HG02970 (cell line): ENCODE results near the gene RAB9A.
"Not testable (repeated sequence)": the region's sequence is repeated elsewhere in the genome, so short reads cannot be mapped to it uniquely, and the experiment has no call there.

Source experiments
- ATAC-seq: cut with Tn5 transposase; IDR thresholded peaks from one replicate; pipeline ENCODE4 v1.9.1; 2021; ENCODE audit warnings: mild to moderate bottlenecking, moderate library complexity, moderate number of reproducible peaks; ENCODE audit not compliant: unreplicated experiment, low FRiP score

Gene RAB9A

DNA sequence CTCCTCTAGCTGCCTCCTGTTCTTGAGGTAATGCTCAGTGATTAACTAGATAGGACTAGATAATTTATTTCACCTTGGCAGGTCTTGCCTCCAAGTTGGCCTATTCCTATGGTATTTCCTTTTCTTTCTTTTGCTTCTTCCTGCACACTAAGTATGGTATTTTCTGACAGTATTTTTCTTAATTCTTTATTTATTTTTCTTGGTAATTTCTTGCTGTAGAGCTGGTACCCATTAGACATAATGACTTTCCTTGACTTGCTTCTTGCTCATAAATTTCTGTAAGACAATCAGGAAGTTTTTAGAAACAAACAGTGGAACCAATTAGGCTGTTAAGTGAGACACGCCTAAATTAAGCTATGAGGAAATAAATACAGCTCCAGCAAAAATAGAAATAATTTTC lies 9.5 kb downstream of the RAB9A start:
- ATAC-seq = no peak

DNA sequence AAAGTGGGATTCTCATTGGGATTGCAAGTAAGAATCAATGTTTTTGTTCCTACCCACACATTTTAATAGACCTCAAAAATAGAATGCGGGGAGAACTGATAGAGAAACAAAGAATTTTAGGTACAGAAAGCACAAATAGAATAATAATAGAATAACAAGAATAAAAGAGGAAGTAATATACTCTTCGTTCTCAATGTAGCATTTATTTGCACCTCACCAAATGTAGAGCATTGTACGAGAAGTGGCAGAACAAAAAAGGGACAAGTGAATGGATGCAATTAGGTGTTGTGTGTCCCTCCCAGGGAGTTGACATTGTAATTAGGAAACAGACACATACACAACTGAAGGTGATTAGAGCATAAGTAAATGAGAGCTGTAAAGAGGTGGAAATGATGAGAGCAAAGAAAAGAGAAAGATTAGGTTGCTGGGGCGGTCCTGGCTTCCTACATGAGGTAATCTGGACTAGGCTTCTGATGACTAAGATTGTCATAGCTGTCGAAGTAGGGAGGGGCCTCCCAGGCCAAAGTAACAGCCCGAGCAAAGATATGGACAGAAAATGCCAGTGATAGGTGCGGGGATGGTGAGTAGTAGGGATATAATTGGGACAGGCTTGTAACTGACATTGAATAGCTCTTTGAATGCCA lies 10.4 kb downstream of the RAB9A start:
- no peak for ATAC-seq

- no peak for ATAC-seq
These were observed 11.5 kb downstream of the RAB9A start for GRCh38 chrX:13700380-13700779.

- no peak for ATAC-seq
These were observed 13.3 kb downstream of the RAB9A start for GRCh38 chrX:13702111-13702789.

GRCh38 chrX:13703135-13703534 lies 14.2 kb downstream of the RAB9A start:
- ATAC-seq = no peak

GRCh38 chrX:13703589-13703988 lies 14.7 kb downstream of the RAB9A start:
- no peak for ATAC-seq

DNA sequence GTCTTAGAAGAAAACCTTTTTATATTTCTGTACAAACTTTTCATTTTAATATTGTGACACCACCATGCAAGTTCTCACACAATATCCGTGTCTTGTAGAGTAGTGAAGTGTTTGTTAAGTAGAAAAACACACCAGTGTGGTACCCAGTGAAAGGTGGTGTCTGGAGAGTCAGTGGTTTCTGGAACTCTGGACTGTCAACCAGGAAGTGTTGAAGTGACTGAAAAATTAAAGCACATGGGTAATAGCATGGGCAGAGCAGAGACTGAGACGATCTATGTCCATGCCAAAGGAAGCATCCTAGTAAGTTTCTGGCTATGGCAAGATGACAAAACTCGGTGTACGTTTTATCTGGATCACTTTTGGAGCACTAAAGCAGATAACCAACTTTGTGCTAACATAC lies 22.2 kb downstream of the RAB9A start:
- no peak for ATAC-seq

- ATAC-seq = no peak
These were observed 27.5 kb downstream of the RAB9A start for GRCh38 chrX:13716455-13716854.

DNA sequence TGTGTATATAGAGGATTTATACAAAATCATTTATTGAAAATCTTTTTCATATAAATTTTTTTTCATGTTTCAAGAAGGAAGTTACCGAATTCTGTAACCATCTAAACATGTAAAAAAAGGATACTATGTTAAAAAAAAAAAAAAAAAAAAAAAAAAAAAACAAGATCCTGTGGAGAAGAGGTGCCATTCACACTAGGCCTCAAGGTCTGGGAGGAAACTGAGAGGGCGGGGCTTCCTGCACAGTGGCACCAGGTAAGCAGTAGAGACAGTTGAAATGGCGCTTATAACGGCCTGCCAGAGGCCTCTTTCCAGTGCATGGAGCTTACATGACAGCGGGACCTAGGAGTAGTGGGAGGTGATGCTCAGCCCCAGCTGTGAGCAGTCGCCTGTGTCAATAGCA lies 28.0 kb downstream of the RAB9A start:
- no peak for ATAC-seq

- no peak for ATAC-seq
These were observed 29.0 kb downstream of the RAB9A start for GRCh38 chrX:13717700-13718472.

DNA sequence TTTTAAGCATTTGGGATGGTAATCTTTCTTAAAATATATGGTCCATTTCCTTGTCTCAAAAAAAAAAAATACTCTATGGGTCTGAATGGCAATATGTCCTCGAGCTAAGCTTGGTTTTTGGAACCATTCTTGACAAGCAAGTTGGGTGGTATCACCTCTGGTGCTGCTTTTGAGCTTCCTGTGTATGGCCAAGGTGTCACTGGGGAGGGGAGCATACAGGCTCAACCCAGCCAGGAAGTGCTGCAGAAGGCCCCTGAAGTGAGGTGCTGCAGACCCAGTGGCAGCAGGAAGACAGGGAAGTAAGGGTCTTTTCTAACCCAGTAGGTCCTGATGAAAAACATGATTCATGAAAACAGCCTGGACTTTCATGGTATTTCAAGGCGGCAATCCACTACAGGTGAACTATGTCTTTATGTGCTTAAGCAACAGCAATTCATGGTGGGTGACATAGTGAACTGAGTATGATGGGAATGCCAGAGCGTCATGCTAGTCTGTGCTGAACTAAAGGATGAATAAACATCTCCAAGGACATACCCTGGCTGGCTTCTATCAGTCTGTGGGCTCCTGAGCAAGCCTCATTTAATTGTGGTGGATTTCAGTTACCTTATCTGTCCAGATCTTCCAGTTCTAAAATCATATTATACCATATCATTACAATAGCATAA lies 30.4 kb downstream of the RAB9A start:
- ATAC-seq = no peak

DNA sequence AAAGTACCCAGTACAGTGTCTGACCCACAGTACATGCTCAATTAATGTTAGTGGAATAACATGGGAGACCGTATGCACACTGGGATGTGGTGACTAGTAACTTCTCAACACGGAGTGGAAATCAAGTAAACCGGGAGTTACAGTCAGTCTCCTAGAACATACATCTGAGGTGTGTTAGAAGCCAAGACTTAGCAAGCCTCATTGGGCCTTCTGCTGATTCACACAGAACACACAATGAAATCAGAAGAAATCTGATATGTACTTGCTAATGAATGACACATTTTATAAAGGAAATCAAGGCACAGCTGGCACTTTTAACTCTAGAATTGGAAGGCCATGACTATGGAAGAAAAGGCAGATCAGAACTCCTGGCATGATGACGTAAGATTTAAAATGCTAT lies 32.4 kb downstream of the RAB9A start:
- no peak for ATAC-seq

DNA sequence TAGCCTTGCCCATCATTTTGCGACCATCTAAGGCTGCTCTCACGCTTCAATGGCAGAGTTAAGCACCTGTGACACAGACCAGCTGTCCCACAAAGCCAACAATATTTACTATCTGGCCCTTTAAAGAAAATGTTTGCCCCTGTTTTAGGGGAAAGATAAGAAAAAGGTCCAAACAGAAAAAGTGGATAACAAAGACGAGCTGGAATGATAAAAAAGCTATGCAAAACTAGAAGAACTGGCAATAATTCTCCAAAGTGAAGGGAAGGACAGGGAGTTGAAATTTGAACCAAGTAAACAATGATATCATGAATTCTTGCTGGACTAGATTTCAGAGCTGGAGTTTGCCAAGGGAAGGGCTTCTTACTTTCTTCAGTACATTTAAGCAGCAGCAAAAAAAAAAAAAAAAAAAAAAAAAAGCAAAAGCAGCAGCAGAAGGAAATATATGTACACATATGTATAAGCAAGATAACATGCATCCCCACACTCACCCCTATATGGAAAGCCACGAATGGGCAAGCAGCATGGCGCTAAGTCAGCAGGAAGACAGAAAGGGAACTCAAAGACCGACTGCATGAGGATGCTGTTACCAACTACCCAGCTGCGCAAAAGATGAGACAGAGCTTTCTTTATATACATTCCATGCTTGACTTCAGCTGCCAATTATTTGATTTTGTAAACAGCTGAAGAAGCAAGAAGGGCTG lies 33.0 kb downstream of the RAB9A start:
- ATAC-seq = no peak

- ATAC-seq = not testable (repeated sequence)
These were observed 36.0 kb downstream of the RAB9A start for GRCh38 chrX:13724878-13725277.

- not testable (repeated sequence) for ATAC-seq
These were observed 37.7 kb downstream of the RAB9A start for GRCh38 chrX:13726583-13726982.

GRCh38 chrX:13730523-13730922 lies 41.6 kb downstream of the RAB9A start:
- not testable (repeated sequence) for ATAC-seq

- no peak for ATAC-seq
These were observed 43.5 kb downstream of the RAB9A start for GRCh38 chrX:13732246-13733067.

GRCh38 chrX:13733506-13733905 lies 44.6 kb downstream of the RAB9A start:
- ATAC-seq = no peak

DNA sequence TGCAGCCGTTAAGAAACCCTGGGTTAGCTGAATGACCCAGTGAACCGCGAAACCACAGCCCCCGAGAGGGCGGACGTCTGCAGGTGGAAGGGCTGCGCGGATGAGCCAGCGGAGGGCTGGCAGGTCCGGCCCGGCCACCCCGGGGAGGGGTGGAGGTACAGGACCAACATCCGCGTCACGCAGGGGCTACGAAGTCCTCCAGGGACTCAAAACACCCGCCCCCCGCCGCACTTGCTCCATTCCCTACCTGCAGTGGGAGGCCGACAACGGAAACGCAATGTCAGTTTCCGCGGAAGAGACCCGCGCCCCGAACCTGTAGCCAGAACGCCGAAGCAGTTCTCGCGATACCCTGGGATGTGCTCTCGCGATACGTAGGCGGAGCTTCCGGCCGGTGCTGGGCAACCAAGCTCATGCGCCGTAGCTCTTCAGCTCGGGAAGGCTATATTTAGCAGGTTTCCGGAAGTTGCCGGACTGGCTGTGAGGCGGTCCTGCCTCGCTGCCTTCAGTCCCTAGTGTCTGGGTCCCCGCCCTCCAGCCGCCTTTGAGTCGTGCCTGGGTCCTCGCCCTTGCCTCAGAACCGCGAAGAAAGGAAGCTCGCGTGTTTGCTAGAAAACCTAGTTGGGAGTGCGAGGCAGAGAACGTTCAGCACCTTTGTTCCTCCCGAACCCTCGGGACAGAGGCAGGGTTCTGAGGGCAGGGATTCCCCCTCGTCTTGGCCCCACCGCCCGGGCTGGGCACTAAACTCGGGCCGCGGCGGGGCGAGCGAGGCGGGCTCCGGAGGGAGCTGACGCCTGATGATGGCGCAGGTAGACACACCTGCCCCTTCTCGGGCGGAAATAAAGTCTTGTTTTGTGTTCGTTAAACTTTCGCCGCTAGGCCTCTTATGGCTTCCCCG lies 45.6 kb downstream of the RAB9A start, which contains the start of the genes OFD1 and TRAPPC2:
Gene OFD1, plus strand, starts transcription at position 471 of the 895 bp plus-strand sequence. Its CDS starts 324 bp downstream, at position 795.
Gene TRAPPC2, minus strand, starts transcription at position 343 of the 895 bp plus-strand sequence. CDS start 14,657 bp downstream, outside the sequence.
- peak; percentile 96 for ATAC-seq
